ENCODE measurements around the gene FLOT1.

DNA sequence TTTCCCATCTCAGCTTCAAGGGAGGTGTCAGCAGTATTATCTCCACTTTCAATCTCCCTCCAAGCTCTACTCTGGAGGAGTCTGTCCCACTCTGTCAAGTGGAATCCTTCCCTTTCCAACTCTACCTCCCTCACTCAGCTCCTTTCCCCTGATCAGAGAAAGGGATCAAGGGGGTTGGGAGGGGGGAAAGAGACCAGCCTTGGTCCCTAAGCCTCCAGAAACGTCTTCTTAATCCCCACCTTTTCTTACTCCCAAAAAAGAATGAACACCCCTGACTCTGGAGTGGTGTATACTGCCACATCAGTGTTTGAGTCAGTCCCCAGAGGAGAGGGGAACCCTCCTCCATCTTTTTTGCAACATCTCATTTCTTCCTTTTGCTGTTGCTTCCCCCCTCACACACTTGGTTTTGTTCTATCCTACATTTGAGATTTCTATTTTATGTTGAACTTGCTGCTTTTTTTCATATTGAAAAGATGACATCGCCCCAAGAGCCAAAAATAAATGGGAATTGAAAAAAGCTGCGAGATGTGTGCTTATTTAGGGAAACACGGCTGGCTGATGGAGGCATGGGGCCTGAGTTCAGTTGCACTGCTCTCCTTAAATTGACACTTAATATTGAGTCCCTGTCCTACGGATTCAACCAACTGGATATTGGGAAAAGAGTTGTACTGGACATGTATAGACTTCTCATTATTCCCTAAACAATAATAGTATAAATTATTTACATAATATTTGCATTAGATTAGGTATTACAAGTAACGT lies 17.4 kb downstream of the FLOT1 start:
- TF ChIP-seq TCF7L2 (IDR thresholded peaks at IDR 0.05; ENCODE audit: low read depth, low read length), result no peak
- TF ChIP-seq, protein P1, sequence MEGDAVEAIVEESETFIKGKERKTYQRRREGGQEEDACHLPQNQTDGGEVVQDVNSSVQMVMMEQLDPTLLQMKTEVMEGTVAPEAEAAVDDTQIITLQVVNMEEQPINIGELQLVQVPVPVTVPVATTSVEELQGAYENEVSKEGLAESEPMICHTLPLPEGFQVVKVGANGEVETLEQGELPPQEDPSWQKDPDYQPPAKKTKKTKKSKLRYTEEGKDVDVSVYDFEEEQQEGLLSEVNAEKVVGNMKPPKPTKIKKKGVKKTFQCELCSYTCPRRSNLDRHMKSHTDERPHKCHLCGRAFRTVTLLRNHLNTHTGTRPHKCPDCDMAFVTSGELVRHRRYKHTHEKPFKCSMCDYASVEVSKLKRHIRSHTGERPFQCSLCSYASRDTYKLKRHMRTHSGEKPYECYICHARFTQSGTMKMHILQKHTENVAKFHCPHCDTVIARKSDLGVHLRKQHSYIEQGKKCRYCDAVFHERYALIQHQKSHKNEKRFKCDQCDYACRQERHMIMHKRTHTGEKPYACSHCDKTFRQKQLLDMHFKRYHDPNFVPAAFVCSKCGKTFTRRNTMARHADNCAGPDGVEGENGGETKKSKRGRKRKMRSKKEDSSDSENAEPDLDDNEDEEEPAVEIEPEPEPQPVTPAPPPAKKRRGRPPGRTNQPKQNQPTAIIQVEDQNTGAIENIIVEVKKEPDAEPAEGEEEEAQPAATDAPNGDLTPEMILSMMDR (IDR thresholded peaks at IDR 0.05), result no peak
- 0 out of 2 replicates have a peak, but pooled peaks have one; percentile 45 for TF ChIP-seq SIN3A (IDR thresholded peaks at IDR 0.05; ENCODE audit: borderline replicate concordance, insufficient read depth, low read depth, low read length)

Data from Panc1 (cell line).